ENCODE results near the gene TAF4.

Gene TAF4

GRCh38 chr20:61925555-61926252 is 140.0 kb downstream of the TAF4 start:
- CTCF ChIA-PET, result no interaction called here
- Histone ChIP-seq H3K36me3 (ENCODE audit: control insufficient read depth in 4 of 4, insufficient read depth in 4 of 4, low read length in 3 of 4) (peaks cover 0 to 10% (median 0%) of the 10 kb centered on the region in 4 experiments), H3K27me3 (replicated peaks in 2 of 5; ENCODE audit: control insufficient read depth in 4 of 5, insufficient read depth in 5 of 5, low read length in 4 of 5) (no peaks in the 10 kb centered on the region), H3K4me1 (ENCODE audit: control extremely low read depth in 1 of 4, control insufficient read depth in 4 of 4, insufficient read depth in 4 of 4, low read length in 3 of 4) (no peaks in the 10 kb centered on the region), H3K4me3 (ENCODE audit: control insufficient read depth in 1 of 7, extremely low read depth in 1 of 7, insufficient read depth in 4 of 7, low read depth in 2 of 7, low read length in 6 of 7) (no peak overlapping the region), H3K27ac (ENCODE audit: insufficient read depth in 1 of 2, low read depth in 1 of 2, low read length in 2 of 2, poor library complexity in 1 of 2, severe bottlenecking in 2 of 2) (no peak overlapping the region), H3K9me3 (ENCODE audit: control extremely low read depth in 1 of 5, control insufficient read depth in 4 of 5, insufficient read depth in 2 of 5, low read depth in 1 of 5, low read length in 4 of 5) (peaks cover 0 to 12% (median 0%) of the 10 kb centered on the region in 5 experiments)
- WGBS (ENCODE audit: insufficient coverage), result 86% methylated on average over 17 of the region's 21 CpGs
- POLR2A ChIA-PET, result no interaction called here
- DNase-seq, result no peak

GRCh38 chr20:61924858-61925554 is 140.7 kb downstream of the TAF4 start:
- Histone ChIP-seq H3K36me3 (ENCODE audit: control insufficient read depth in 4 of 4, insufficient read depth in 4 of 4, low read length in 3 of 4) (peaks cover 0 to 9% (median 0%) of the 10 kb centered on the region in 4 experiments), H3K4me3 (ENCODE audit: control insufficient read depth in 1 of 7, extremely low read depth in 1 of 7, insufficient read depth in 4 of 7, low read depth in 2 of 7, low read length in 6 of 7) (no peak overlapping the region), H3K27me3 (replicated peaks in 2 of 5; ENCODE audit: control insufficient read depth in 4 of 5, insufficient read depth in 5 of 5, low read length in 4 of 5) (no peaks in the 10 kb centered on the region), H3K4me1 (ENCODE audit: control extremely low read depth in 1 of 4, control insufficient read depth in 4 of 4, insufficient read depth in 4 of 4, low read length in 3 of 4) (no peaks in the 10 kb centered on the region), H3K9me3 (ENCODE audit: control extremely low read depth in 1 of 5, control insufficient read depth in 4 of 5, insufficient read depth in 2 of 5, low read depth in 1 of 5, low read length in 4 of 5) (peaks cover 0 to 15% (median under 1%) of the 10 kb centered on the region in 5 experiments), H3K27ac (ENCODE audit: insufficient read depth in 1 of 2, low read depth in 1 of 2, low read length in 2 of 2, poor library complexity in 1 of 2, severe bottlenecking in 2 of 2) (no peak overlapping the region)
- CTCF ChIA-PET, result no interaction called here
- POLR2A ChIA-PET, result no interaction called here
- DNase-seq, result no peak
- 88% methylated on average over 26 of the region's 32 CpGs for WGBS (ENCODE audit: insufficient coverage)

Measured in common myeloid progenitor, CD34-positive (primary cell).